ENCODE measurements around the gene KCNK3.

Gene KCNK3

GRCh38 chr2:26692279-26692896, at the start of gene KCNK3:
KCNK3 (plus strand) TSS chr2:26692722; CDS start chr2:26692876, 154 bp downstream.
- Histone ChIP-seq H3K9me3 (ENCODE audit: low read length) (no peaks in the 10 kb centered on the region), H3K36me3 (ENCODE audit: insufficient read depth, low read length) (no peaks in the 10 kb centered on the region), H3K4me1 (ENCODE audit: insufficient read depth, low read length) (peaks cover 39% of the 10 kb centered on the region), H3K27me3 (ENCODE audit: control insufficient read depth in 1 of 2, insufficient read depth in 2 of 2, low read length in 2 of 2) (peaks cover 0 to 25% of the 10 kb centered on the region in 2 donors), H3K9ac (ENCODE audit: low read length) (no peak within 1 kb of the TSS), H3K27ac (ENCODE audit: low read depth, low read length) (peak within 1 kb of the TSS; percentile 81), H3K4me3 (ENCODE audit: low read depth in 1 of 2, low read length in 2 of 2) (peak within 1 kb of the TSS; percentile 39 to 53)

GRCh38 chr2:26644188-26644835, 48.2 kb upstream of the KCNK3 start:
- no peak overlapping the region for H3K9ac ChIP-seq (ENCODE audit: low read length)
- H3K27me3 ChIP-seq (ENCODE audit: control insufficient read depth in 1 of 2, insufficient read depth in 2 of 2, low read length in 2 of 2): peaks cover 0 to 6% of the 10 kb centered on the region in 2 donors
- H3K4me1 ChIP-seq (ENCODE audit: insufficient read depth, low read length): peaks cover 3% of the 10 kb centered on the region

GRCh38 chr2:26645762-26646161, 46.8 kb upstream of the KCNK3 start:
- Histone ChIP-seq H3K27me3 (ENCODE audit: control insufficient read depth in 1 of 2, insufficient read depth in 2 of 2, low read length in 2 of 2) (peaks cover 0 to 6% of the 10 kb centered on the region in 2 donors), H3K36me3 (ENCODE audit: insufficient read depth, low read length) (no peaks in the 10 kb centered on the region), H3K4me3 (ENCODE audit: low read depth in 1 of 2, low read length in 2 of 2) (no peak overlapping the region), H3K27ac (ENCODE audit: low read depth, low read length) (no peak overlapping the region), H3K9ac (ENCODE audit: low read length) (no peak overlapping the region), H3K9me3 (ENCODE audit: low read length) (no peaks in the 10 kb centered on the region), H3K4me1 (ENCODE audit: insufficient read depth, low read length) (peaks cover 1% of the 10 kb centered on the region)

More at GRCh38 chr2:26644188-26644835, 48.2 kb upstream of the KCNK3 start:
- Histone ChIP-seq H3K27ac (ENCODE audit: low read depth, low read length) (no peak overlapping the region), H3K9me3 (ENCODE audit: low read length) (no peaks in the 10 kb centered on the region), H3K4me3 (ENCODE audit: low read depth in 1 of 2, low read length in 2 of 2) (no peak overlapping the region), H3K36me3 (ENCODE audit: insufficient read depth, low read length) (no peaks in the 10 kb centered on the region)

- peaks cover 8% of the 10 kb centered on the region for H3K4me1 ChIP-seq (ENCODE audit: insufficient read depth, low read length)
- H3K4me3 ChIP-seq (ENCODE audit: low read depth in 1 of 2, low read length in 2 of 2): no peak overlapping the region
- H3K27ac ChIP-seq (ENCODE audit: low read depth, low read length): no peak overlapping the region
- H3K36me3 ChIP-seq (ENCODE audit: insufficient read depth, low read length): no peaks in the 10 kb centered on the region
- H3K27me3 ChIP-seq (ENCODE audit: control insufficient read depth in 1 of 2, insufficient read depth in 2 of 2, low read length in 2 of 2): no peaks in the 10 kb centered on the region
- H3K9me3 ChIP-seq (ENCODE audit: low read length): no peaks in the 10 kb centered on the region
- no peak overlapping the region for H3K9ac ChIP-seq (ENCODE audit: low read length)
Observed at GRCh38 chr2:26646986-26647672, 45.4 kb upstream of the KCNK3 start.

GRCh38 chr2:26647981-26648380, 44.5 kb upstream of the KCNK3 start:
- Histone ChIP-seq H3K27me3 (ENCODE audit: control insufficient read depth in 1 of 2, insufficient read depth in 2 of 2, low read length in 2 of 2) (no peaks in the 10 kb centered on the region), H3K9ac (ENCODE audit: low read length) (no peak overlapping the region), H3K27ac (ENCODE audit: low read depth, low read length) (no peak overlapping the region)

GRCh38 chr2:26648516-26648915, 44.0 kb upstream of the KCNK3 start:
- H3K27ac ChIP-seq (ENCODE audit: low read depth, low read length): no peak overlapping the region
- no peak overlapping the region for H3K9ac ChIP-seq (ENCODE audit: low read length)
- H3K4me3 ChIP-seq (ENCODE audit: low read depth in 1 of 2, low read length in 2 of 2): no peak overlapping the region
- H3K9me3 ChIP-seq (ENCODE audit: low read length): no peaks in the 10 kb centered on the region
- H3K36me3 ChIP-seq (ENCODE audit: insufficient read depth, low read length): no peaks in the 10 kb centered on the region
- H3K27me3 ChIP-seq (ENCODE audit: control insufficient read depth in 1 of 2, insufficient read depth in 2 of 2, low read length in 2 of 2): no peaks in the 10 kb centered on the region
- H3K4me1 ChIP-seq (ENCODE audit: insufficient read depth, low read length): peaks cover 18% of the 10 kb centered on the region

More at GRCh38 chr2:26647981-26648380, 44.5 kb upstream of the KCNK3 start:
- Histone ChIP-seq H3K4me3 (ENCODE audit: low read depth in 1 of 2, low read length in 2 of 2) (no peak overlapping the region), H3K36me3 (ENCODE audit: insufficient read depth, low read length) (no peaks in the 10 kb centered on the region), H3K4me1 (ENCODE audit: insufficient read depth, low read length) (peaks cover 16% of the 10 kb centered on the region), H3K9me3 (ENCODE audit: low read length) (no peaks in the 10 kb centered on the region)

GRCh38 chr2:26649322-26649721, 43.2 kb upstream of the KCNK3 start:
- H3K27me3 ChIP-seq (ENCODE audit: control insufficient read depth in 1 of 2, insufficient read depth in 2 of 2, low read length in 2 of 2): no peaks in the 10 kb centered on the region
- H3K36me3 ChIP-seq (ENCODE audit: insufficient read depth, low read length): no peaks in the 10 kb centered on the region
- no peak overlapping the region for H3K4me3 ChIP-seq (ENCODE audit: low read depth in 1 of 2, low read length in 2 of 2)
- H3K9me3 ChIP-seq (ENCODE audit: low read length): no peaks in the 10 kb centered on the region
- no peak overlapping the region for H3K27ac ChIP-seq (ENCODE audit: low read depth, low read length)
- H3K9ac ChIP-seq (ENCODE audit: low read length): no peak overlapping the region
- peaks cover 18% of the 10 kb centered on the region for H3K4me1 ChIP-seq (ENCODE audit: insufficient read depth, low read length)

GRCh38 chr2:26649992-26650712, 42.4 kb upstream of the KCNK3 start:
- Histone ChIP-seq H3K4me3 (ENCODE audit: low read depth in 1 of 2, low read length in 2 of 2) (no peak overlapping the region), H3K4me1 (ENCODE audit: insufficient read depth, low read length) (peaks cover 18% of the 10 kb centered on the region), H3K27ac (ENCODE audit: low read depth, low read length) (no peak overlapping the region), H3K36me3 (ENCODE audit: insufficient read depth, low read length) (no peaks in the 10 kb centered on the region), H3K9me3 (ENCODE audit: low read length) (no peaks in the 10 kb centered on the region), H3K27me3 (ENCODE audit: control insufficient read depth in 1 of 2, insufficient read depth in 2 of 2, low read length in 2 of 2) (no peaks in the 10 kb centered on the region), H3K9ac (ENCODE audit: low read length) (no peak overlapping the region)

GRCh38 chr2:26650713-26651469, 41.6 kb upstream of the KCNK3 start:
- Histone ChIP-seq H3K27ac (ENCODE audit: low read depth, low read length) (no peak overlapping the region), H3K9ac (ENCODE audit: low read length) (no peak overlapping the region), H3K36me3 (ENCODE audit: insufficient read depth, low read length) (no peaks in the 10 kb centered on the region), H3K9me3 (ENCODE audit: low read length) (no peaks in the 10 kb centered on the region), H3K4me3 (ENCODE audit: low read depth in 1 of 2, low read length in 2 of 2) (no peak overlapping the region), H3K27me3 (ENCODE audit: control insufficient read depth in 1 of 2, insufficient read depth in 2 of 2, low read length in 2 of 2) (no peaks in the 10 kb centered on the region), H3K4me1 (ENCODE audit: insufficient read depth, low read length) (peaks cover 18% of the 10 kb centered on the region)

- H3K9ac ChIP-seq (ENCODE audit: low read length): no peak overlapping the region
- no peaks in the 10 kb centered on the region for H3K36me3 ChIP-seq (ENCODE audit: insufficient read depth, low read length)
- H3K4me3 ChIP-seq (ENCODE audit: low read depth in 1 of 2, low read length in 2 of 2): no peak overlapping the region
- H3K27me3 ChIP-seq (ENCODE audit: control insufficient read depth in 1 of 2, insufficient read depth in 2 of 2, low read length in 2 of 2): no peaks in the 10 kb centered on the region
- no peaks in the 10 kb centered on the region for H3K9me3 ChIP-seq (ENCODE audit: low read length)
- peaks cover 18% of the 10 kb centered on the region for H3K4me1 ChIP-seq (ENCODE audit: insufficient read depth, low read length)
- no peak overlapping the region for H3K27ac ChIP-seq (ENCODE audit: low read depth, low read length)
Observed at GRCh38 chr2:26651470-26651771, 41.1 kb upstream of the KCNK3 start.

GRCh38 chr2:26651799-26652198, 40.7 kb upstream of the KCNK3 start:
- no peak overlapping the region for H3K27ac ChIP-seq (ENCODE audit: low read depth, low read length)
- no peaks in the 10 kb centered on the region for H3K9me3 ChIP-seq (ENCODE audit: low read length)
- H3K4me3 ChIP-seq (ENCODE audit: low read depth in 1 of 2, low read length in 2 of 2): no peak overlapping the region
- peaks cover 18% of the 10 kb centered on the region for H3K4me1 ChIP-seq (ENCODE audit: insufficient read depth, low read length)
- no peaks in the 10 kb centered on the region for H3K36me3 ChIP-seq (ENCODE audit: insufficient read depth, low read length)
- H3K27me3 ChIP-seq (ENCODE audit: control insufficient read depth in 1 of 2, insufficient read depth in 2 of 2, low read length in 2 of 2): no peaks in the 10 kb centered on the region
- H3K9ac ChIP-seq (ENCODE audit: low read length): no peak overlapping the region

All from muscle layer of colon (tissue), 2 donors.